Head of caudate nucleus (tissue), 42 donors: ENCODE data around the gene KLRC1.
"Not testable (repeated sequence)": the region's sequence is repeated elsewhere in the genome, so short reads cannot be mapped to it uniquely, and the experiment has no call there.

Source experiments
- DNase-seq, 42 donors: peaks; one replicate each; pipeline versions ENCODE4 v3.0.0 to v3.0.0-alpha.2; 2020 to 2021; ENCODE audit warnings: mixed read lengths in 7 of 42
- intact Hi-C: fragments of 100-400 bp; cut with DNase I; formaldehyde crosslinking; loops from one replicate; pipeline ENCODE4 v1.15.0; 2022

KLRC1 gene

GRCh38 chr12:10453156-10453555, at the start of gene KLRC1:
Gene KLRC1, minus strand, starts transcription at chr12:10453377. Its CDS starts 2,221 bp downstream, at chr12:10451156.
- intact Hi-C loops, result no loop called here
- no peak for DNase-seq

GRCh38 chr12:10501030-10501429, 47.9 kb upstream of the KLRC1 start:
- intact Hi-C loops, result no loop called here
- no peak for DNase-seq

- intact Hi-C loops, result no loop called here
- no peak for DNase-seq
Observed at GRCh38 chr12:10498042-10498441, 44.9 kb upstream of the KLRC1 start.

- no peak for DNase-seq
- intact Hi-C loops, result no loop called here
Observed at GRCh38 chr12:10497602-10498001, 44.4 kb upstream of the KLRC1 start.

GRCh38 chr12:10491766-10492165, 38.6 kb upstream of the KLRC1 start:
- no peak for DNase-seq
- intact Hi-C loops, result no loop called here

GRCh38 chr12:10487328-10487727, 34.2 kb upstream of the KLRC1 start:
- intact Hi-C loops, DNase-seq: not testable (repeated sequence)

GRCh38 chr12:10481901-10482300, 28.7 kb upstream of the KLRC1 start:
- DNase-seq, intact Hi-C loops: not testable (repeated sequence)

- DNase-seq, intact Hi-C loops: not testable (repeated sequence)
Observed at GRCh38 chr12:10472808-10473207, 19.6 kb upstream of the KLRC1 start.

GRCh38 chr12:10469701-10470100, 16.5 kb upstream of the KLRC1 start:
- no peak for DNase-seq
- intact Hi-C loops, result no loop called here

- intact Hi-C loops, result no loop called here
- no peak for DNase-seq
Observed at GRCh38 chr12:10466311-10466710, 13.1 kb upstream of the KLRC1 start.

GRCh38 chr12:10457760-10458159, 4.6 kb upstream of the KLRC1 start:
- no peak for DNase-seq
- intact Hi-C loops, result no loop called here

GRCh38 chr12:10456856-10457255, 3.7 kb upstream of the KLRC1 start:
- DNase-seq, result no peak
- intact Hi-C loops, result no loop called here

GRCh38 chr12:10455766-10456165, 2.6 kb upstream of the KLRC1 start:
- intact Hi-C loops, result no loop called here
- DNase-seq, result no peak

GRCh38 chr12:10454531-10454930, 1.4 kb upstream of the KLRC1 start:
- DNase-seq, result no peak
- intact Hi-C loops, result no loop called here

GRCh38 chr12:10448236-10448635, 4.9 kb downstream of the KLRC1 start:
- intact Hi-C loops, result no loop called here
- no peak for DNase-seq

- intact Hi-C loops, DNase-seq: not testable (repeated sequence)
Observed at GRCh38 chr12:10446052-10446451, 7.1 kb downstream of the KLRC1 start.

- peak in 6 of 42 donors; percentile 5 to 34 (median 18) for DNase-seq
- intact Hi-C loops, result not testable (repeated sequence)
Observed at GRCh38 chr12:10441144-10441543, 12.0 kb downstream of the KLRC1 start.

- intact Hi-C loops, result not testable (repeated sequence)
Observed at GRCh38 chr12:10439608-10440274, 13.4 kb downstream of the KLRC1 start.

GRCh38 chr12:10437601-10438000, 15.6 kb downstream of the KLRC1 start:
- DNase-seq, intact Hi-C loops: not testable (repeated sequence)

More at GRCh38 chr12:10439608-10440274, 13.4 kb downstream of the KLRC1 start:
- DNase-seq, result not testable (repeated sequence)

- DNase-seq, result peak in 24 of 42 donors; percentile 9 to 75 (median 32)
- intact Hi-C loops, result not testable (repeated sequence)
Observed at GRCh38 chr12:10435816-10436215, 17.4 kb downstream of the KLRC1 start, which contains the start of gene KLRC2. Gene KLRC2, minus strand, starts transcription at chr12:10436010. Its CDS starts 24 bp downstream, at chr12:10435986.

GRCh38 chr12:10430623-10431022, 22.6 kb downstream of the KLRC1 start:
- DNase-seq, intact Hi-C loops: not testable (repeated sequence)
